ENCODE results near the gene FHAD1.
A peak's percentile ranks its signal among the peaks of the same experiment; 100 is the strongest.

The FHAD1 gene

DNA sequence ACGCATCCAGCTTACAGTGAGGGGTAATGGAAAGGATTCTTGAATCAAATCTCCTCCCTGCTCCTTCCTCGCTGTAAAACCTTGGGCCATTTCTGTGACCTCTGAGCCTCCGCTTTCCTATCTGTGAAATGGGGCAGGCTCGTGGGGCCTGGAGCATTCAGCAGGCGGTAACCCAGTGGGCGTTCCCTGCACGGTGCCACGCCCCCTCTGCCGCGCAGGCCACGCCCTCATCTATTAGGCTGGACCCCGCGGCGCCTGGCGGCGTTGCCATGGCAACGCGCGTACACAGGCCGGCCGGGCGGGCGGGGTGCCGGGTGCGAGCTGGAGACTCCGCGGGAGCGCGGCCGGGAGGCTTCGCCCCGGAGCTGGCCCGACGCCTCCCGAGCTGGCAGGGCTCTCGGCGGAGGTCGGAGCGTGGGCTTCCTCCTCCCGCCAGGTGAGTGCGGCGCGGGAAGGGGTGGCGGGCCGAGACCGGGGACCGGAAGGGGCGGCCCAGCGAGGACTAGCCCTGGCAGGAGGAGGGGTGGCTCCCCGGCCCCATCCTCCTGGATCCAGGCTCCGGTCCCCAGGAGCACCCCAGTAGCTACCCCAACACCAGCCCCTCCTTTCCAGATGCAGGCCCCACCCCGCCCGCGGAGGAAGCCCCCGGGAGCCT is at the start of gene FHAD1:
Gene FHAD1 (plus strand): TSS at position 264 of the 655 bp plus-strand sequence. CDS start 4,562 bp downstream, outside the sequence.
- peak; percentile 6 to 20 for DNase-seq (ENCODE audit: low read depth in 2 of 2)

DNA sequence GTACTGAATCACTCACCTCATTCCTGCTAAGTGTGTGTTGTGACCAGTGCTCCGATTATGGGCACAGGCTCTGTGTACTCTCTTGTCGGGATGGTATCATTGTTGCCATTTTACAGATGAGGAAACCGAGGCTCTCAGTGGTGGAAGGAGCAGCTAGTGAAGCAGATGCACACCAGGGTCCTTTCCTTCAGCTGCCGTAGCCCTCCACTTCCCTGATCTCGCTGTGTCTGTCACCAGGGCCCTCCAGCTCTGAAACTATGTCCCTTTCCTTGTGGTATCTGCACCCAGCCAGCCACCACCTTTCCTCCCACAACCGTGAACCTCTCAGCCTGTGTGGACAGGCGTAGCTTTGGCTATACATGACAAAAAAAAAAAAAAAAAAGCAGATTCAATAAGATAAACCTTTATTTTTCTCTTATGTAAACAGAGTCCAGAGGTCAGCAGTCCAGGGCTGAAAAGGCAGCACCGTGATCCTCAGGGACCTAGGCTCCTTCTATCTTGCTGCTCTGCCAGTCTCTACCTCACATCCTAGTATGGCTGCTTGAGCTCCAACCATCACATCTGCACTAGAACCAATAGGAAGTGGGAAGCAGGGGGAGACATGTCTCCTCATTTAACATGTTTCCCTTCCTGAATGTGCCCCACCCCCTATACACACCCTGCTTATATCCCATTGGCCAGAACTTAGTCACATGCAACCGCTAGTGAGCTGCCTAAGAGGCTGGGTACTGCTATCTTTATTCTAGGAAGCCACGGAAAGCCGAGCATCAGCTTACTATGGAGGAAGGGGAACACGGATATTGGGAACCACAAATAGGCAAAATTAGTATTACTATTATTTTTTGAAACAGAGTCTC is 49.2 kb upstream of the FHAD1 start:
- DNase-seq (ENCODE audit: low read depth in 2 of 2): no peak

DNA sequence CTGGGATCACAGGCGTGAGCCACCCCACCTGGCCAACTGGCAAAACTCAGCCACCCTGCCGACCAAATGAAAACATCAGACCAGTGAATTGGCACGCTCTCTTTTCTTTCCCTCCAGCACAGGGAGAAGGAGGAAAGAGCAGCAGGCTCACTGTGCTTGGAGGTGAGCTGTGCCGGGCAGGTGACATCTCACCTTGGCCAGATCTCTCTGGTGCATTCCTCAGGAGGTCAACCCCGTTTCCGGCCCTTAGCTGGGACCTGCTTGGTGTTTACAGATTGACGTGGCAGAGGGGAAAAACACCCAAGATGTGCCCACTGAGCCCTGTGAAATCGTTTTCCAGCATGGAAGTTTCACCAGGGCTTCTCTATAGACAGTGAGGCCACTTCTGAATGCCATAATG is 48.3 kb upstream of the FHAD1 start:
- no peak for DNase-seq (ENCODE audit: low read depth in 2 of 2)

- DNase-seq (ENCODE audit: low read depth in 2 of 2): no peak
These were observed 45.8 kb upstream of the FHAD1 start for GRCh38 chr1:15201221-15201620.

- DNase-seq (ENCODE audit: low read depth in 2 of 2): no peak
These were observed 45.0 kb upstream of the FHAD1 start for GRCh38 chr1:15201849-15202551.

- no peak for DNase-seq (ENCODE audit: low read depth in 2 of 2)
These were observed 42.1 kb upstream of the FHAD1 start for GRCh38 chr1:15204931-15205330.

DNA sequence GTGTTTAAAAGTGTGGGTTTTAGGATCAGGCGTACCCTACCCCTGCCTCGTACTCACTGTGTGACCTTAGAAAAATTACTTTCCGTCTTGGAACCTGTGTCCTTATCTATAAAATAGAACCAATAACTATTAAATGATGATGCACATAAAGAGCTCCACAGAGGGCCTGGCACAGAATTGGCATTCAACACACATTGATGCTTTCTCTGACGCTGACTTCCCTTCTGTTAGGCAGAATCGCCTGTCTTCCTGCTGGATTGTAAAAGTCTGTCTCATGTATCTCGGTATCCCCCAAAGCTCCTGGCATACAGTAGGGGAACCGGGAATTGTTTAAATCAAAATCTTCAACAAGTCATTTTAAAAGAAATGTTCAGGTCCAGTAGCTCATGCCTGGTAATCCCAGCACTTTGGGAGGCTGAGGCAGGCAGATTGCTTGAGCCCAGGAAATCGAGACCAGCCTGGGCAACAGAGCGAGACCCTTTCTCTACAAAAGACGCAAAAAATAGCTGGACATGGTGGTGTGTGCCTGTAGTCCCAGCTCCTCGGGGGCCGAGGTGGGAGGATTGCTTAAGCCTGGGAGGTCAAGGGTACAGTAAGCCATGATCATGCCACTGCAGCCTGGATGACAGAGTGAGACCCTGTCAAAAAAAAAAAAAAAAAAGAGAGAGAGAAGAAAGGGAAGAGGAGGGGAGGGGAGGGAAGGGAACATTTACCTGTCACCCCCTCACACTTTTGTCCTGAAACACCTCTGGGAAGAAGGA is 41.3 kb upstream of the FHAD1 start:
- no peak for DNase-seq (ENCODE audit: low read depth in 2 of 2)

DNA sequence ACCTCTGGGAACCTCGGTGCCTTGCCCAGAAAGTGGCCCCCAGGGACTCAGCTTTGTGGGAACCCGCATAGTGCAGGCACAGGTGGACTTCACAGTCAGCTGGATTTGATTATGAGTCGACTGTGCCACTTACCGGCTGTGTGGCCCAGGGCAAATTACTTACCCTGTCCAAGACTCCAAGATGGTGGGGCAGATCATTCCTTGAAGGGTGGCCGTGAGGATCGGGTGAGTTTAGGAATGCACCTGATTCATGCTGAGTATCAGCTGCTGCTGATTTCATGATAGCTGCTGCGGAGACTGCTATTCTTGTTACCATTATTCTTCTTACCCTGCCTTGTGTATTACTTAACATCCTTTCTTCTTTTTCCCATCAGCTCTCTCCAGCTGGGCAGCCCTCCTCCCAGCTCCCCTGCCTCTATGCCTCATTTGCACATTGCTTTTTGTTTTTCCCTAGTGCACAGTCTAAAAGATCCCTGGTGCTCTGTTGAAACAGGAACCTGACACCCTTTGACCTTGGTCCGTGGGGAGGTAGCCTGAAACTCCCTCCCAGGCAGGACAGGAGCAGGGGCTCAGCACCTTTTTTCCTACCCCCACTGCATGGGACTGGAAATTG is 40.5 kb upstream of the FHAD1 start:
- DNase-seq (ENCODE audit: low read depth in 2 of 2): no peak

DNA sequence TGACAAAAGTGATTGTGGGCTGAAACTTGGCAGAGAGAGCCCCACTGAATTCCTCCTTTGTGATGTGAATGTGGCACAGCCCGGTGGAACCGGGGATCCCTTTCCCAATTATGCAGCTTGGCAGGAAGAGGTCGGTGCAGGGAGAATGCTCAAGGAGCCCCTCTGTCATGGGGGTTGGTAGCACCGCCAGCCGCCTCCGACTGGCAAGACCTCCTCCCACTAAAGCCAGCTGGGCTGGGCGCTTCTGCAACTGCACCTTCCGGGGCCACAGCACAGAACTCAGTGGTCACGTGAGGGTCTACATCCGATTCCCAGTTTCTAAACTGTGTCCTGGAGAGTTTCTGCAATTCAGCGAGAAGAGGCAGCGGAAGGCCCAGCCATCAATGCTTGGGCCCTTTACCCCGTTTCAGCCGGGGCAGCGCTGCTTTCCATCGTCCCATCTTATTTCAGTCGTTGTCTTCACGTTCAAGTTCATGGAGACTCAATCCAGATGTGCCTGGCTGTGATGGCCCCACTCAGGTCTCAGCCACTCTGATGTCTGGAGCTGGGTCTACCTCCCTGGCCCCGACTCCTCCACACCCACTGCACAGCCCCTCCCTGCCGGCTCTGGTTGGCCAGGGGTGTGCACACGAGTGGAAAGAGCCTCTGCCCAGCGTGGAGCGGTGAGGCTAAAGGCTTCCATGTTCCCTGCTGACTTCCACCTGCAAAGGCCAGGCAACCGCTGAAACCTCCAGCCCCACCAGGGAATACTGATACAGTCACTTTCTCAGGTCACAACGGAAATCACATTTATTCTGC is 39.8 kb upstream of the FHAD1 start:
- DNase-seq (ENCODE audit: low read depth in 2 of 2): no peak

DNA sequence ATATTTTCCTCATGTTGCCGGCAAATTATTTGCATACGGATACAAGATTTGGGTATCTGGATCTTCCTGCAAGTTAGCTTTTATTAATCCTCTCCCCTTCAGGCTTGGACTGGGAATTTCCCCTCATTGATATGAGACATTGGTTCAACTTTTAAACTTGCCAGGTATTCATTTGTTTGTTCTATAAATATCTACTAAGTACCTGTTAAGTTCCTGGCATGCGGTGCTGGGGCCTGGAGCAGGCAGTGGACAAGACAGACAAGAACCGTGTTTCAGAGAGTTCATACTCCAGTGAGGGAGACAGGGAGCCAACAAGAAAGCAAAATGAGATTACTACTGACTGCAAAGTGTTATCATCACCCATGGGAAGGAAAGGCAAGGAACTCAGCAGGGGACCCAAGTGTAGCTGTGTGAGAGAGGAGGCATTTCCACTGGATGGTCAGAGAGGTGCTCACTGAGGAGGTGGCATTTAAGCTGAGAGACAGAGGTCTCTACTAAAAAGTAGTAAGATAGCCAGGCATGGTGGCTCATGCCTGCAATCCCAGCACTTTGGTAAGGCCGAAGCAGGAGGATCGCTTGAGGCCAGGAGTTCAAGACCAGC is 39.1 kb upstream of the FHAD1 start:
- DNase-seq (ENCODE audit: low read depth in 2 of 2): no peak

DNA sequence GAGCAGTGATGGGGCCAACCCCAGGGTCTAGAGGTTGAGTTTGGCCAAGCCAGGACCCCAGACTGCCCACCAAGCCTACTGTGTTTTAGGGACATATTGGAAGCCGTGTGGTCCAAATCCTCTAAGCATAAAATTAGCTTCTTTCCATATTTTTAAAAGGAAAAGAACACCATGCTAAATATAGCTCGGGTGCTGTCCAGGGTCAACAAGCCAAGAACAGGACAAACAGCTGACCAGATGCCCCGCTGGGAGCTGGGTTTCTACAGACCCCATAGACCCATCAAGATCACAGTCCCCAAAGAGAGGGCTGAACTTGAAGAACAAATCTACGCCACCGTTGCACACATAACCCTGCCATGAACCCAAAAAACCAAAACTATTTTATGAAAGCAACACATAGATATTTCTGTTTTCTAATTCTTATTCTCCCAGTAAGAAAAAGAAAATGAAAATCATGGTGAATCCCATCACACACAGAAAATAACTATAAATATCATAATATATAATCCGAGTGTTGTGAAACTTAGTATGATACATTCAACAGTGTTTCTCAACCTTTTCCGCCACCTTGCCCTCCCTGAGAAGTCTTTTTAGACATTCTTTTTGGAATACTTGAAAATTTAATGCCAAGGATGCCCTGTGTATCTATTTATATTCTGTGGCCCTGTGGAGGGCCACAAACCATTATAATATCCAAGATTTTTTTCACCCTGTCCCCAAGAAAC is 36.2 kb upstream of the FHAD1 start:
- DNase-seq (ENCODE audit: low read depth in 2 of 2): no peak

- DNase-seq (ENCODE audit: low read depth in 2 of 2): no peak
These were observed 35.6 kb upstream of the FHAD1 start for GRCh38 chr1:15211424-15211823.

DNA sequence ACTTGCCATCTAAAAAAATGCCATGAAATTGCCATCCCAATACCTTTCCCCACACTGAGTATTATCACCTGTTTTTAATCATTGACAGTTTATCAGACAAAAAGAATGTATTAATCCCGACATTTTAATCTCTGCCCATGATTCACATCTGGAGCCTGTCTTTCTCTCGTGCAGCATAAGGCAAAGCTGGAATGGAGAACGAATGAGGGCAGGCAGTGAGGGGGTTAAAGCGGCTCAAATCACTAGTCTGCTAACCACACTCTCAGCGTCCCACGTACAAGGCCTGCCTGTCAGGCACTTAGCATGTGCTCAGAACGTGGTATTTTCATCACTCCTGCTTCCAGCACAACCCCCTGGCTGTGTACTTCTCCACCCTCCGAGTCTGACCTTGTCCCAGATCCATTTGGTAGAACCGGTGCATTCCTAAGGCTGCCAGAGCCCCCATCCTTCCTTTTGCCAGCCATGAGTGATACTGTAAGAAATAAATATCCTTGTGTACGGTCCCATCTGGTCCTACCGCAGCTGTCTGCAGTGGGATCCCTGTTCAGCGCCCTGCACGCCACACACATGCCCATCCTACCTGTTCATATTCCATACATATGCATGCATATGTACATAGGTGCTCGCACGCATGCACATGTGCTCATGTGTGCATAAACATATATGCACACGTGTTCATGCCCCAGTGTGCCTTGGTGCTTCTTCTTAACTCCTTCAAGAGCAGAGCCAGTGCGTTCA is 34.6 kb upstream of the FHAD1 start:
- DNase-seq (ENCODE audit: low read depth in 2 of 2): no peak

GRCh38 chr1:15212954-15213291 is 34.1 kb upstream of the FHAD1 start:
- DNase-seq (ENCODE audit: low read depth in 2 of 2): no peak

- peak in 1 of 2 experiments; percentile 24 for DNase-seq (ENCODE audit: low read depth in 2 of 2)
These were observed 33.6 kb upstream of the FHAD1 start for GRCh38 chr1:15213341-15213821.

DNA sequence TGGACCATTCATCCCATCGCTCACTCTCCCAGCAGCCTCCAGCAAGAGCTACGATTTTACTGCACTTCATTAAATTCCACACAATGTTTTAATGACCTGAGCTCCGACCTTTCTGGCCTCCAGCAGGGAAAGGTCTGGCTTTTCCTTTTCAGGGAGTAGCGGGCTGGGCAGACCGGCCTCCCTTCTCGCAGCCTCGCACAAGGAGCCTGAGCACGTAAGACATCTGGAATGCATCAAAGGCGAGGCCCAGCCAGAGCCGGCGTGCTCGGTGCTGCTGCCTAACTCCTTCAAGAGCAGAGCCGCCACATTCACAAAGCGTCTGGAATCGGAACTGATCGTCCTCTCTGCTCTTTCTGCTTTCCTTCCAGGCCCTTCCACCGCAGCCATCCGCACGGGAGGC is 32.5 kb upstream of the FHAD1 start:
- peak; percentile 52 to 65 for DNase-seq (ENCODE audit: low read depth in 2 of 2)

DNA sequence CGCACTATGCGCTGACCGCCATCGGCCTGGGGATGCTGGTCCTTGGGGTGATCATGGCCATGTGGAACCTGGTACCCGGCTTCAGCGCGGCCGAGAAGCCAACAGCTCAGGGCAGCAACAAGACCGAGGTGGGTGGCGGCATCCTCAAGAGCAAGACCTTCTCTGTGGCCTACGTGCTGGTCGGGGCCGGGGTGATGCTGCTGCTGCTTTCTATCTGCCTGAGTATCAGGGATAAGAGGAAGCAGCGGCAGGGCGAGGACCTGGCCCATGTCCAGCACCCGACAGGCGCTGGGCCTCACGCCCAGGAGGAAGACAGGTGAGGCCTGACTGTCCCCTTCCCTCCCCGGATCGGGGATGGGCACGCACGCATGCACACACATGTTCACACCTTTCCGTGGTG is 31.9 kb upstream of the FHAD1 start:
- DNase-seq (ENCODE audit: low read depth in 2 of 2): no peak

- DNase-seq (ENCODE audit: low read depth in 2 of 2): no peak
These were observed 29.4 kb upstream of the FHAD1 start for GRCh38 chr1:15217654-15218053.
